CD14-positive monocyte (primary cell): ENCODE results near the gene C22orf23. TPM values are rescaled to one million over a fixed set of nuclear protein-coding genes. Genes with fewer than 3 reads are reported as not detected.
"Not testable (repeated sequence)": the region's sequence is repeated elsewhere in the genome, so short reads cannot be mapped to it uniquely, and the experiment has no call there.

Experiments
- DNase-seq, 3 donors: peaks; one replicate each; pipeline ENCODE4 v3.0.0-alpha.2; 2011 to 2022
- H2AFZ ChIP-seq: 2 replicates; pipeline ENCODE4 v1.6.0; 2012; ENCODE audit warnings: mild to moderate bottlenecking, low read depth, low read length, inconsistent platforms; ENCODE audit not compliant: insufficient read depth, poor library complexity, severe bottlenecking
- H3K27ac ChIP-seq, 2 donors: 1 replicate in 1 of 2; 2 replicates in 1 of 2; pipeline ENCODE4 v1.5.1; 2012 to 2013; ENCODE audit warnings: low read length in 2 of 2, control low read depth in 1 of 2, inconsistent platforms in 1 of 2, low read depth in 1 of 2, mild to moderate bottlenecking in 1 of 2
- H3K27me3 ChIP-seq, 2 donors: one replicate each; pipeline versions ENCODE4 v1.6.0 to v1.6.1; 2011 to 2013; ENCODE audit warnings: low read length in 2 of 2; ENCODE audit not compliant: control insufficient read depth in 2 of 2, insufficient read depth in 2 of 2
- H3K36me3 ChIP-seq, 2 donors: replicated peaks in 1 of 2; 1 replicate in 1 of 2; 2 replicates in 1 of 2; pipeline versions ENCODE4 v1.5.1 to v1.6.1; 2012 to 2013; ENCODE audit warnings: low read length in 2 of 2, control low read depth in 1 of 2, inconsistent platforms in 1 of 2, mild to moderate bottlenecking in 1 of 2; ENCODE audit not compliant: insufficient read depth in 2 of 2, control insufficient read depth in 1 of 2
- H3K4me1 ChIP-seq, 2 donors: 1 replicate in 1 of 2; 2 replicates in 1 of 2; pipeline versions ENCODE4 v1.5.1 to v1.6.1; 2012 to 2013; ENCODE audit warnings: low read length in 2 of 2, control low read depth in 1 of 2, inconsistent platforms in 1 of 2, mild to moderate bottlenecking in 1 of 2, moderate library complexity in 1 of 2; ENCODE audit not compliant: insufficient read depth in 2 of 2, control insufficient read depth in 1 of 2
- H3K4me2 ChIP-seq: replicated peaks from 2 replicates; pipeline ENCODE3; 2012; ENCODE audit warnings: low read length, moderate library complexity, mild to moderate bottlenecking; ENCODE audit not compliant: poor library complexity, severe bottlenecking; ENCODE audit errors: extremely low read depth
- H3K4me3 ChIP-seq, 3 experiments: fragments of 200-600 bp in 1 of 3; sonication (generic) in 1 of 3; replicated peaks in 1 of 3; 1 replicate in 2 of 3; 2 replicates in 1 of 3; pipeline ENCODE4 v1.5.1; 2011 to 2013; ENCODE audit warnings: low read length in 3 of 3, mild to moderate bottlenecking in 3 of 3, control low read depth in 2 of 3, low read depth in 2 of 3, inconsistent platforms in 1 of 3, moderate library complexity in 1 of 3
- H3K79me2 ChIP-seq: 2 replicates; pipeline ENCODE4 v1.6.0; 2012; ENCODE audit warnings: mild to moderate bottlenecking, control low read depth, inconsistent platforms, low read length, moderate library complexity; ENCODE audit not compliant: insufficient read depth
- H3K9ac ChIP-seq: 2 replicates; pipeline ENCODE4 v1.6.0; 2017; ENCODE audit warnings: low read length, mild to moderate bottlenecking; ENCODE audit not compliant: insufficient read depth, poor library complexity, severe bottlenecking
- H3K9me3 ChIP-seq, 2 donors: replicated peaks in 1 of 2; 1 replicate in 1 of 2; 2 replicates in 1 of 2; pipeline versions ENCODE4 v1.5.1 to v1.6.1; 2012 to 2013; ENCODE audit warnings: low read length in 2 of 2, control low read depth in 1 of 2; ENCODE audit not compliant: control insufficient read depth in 1 of 2, insufficient read depth in 1 of 2
- H4K20me1 ChIP-seq: 2 replicates; pipeline ENCODE4 v1.6.0; 2012; ENCODE audit warnings: mild to moderate bottlenecking, low read length, control low read depth, moderate library complexity; ENCODE audit not compliant: insufficient read depth
- H3K27ac Mint-ChIP-seq, 7 donors: one replicate each; pipeline ENCODE4 v1.8.0; 2020; ENCODE audit warnings: mild to moderate bottlenecking in 7 of 7, mixed read lengths in 7 of 7, moderate library complexity in 6 of 7, inconsistent platforms in 2 of 7
- H3K27me3 Mint-ChIP-seq, 3 donors: one replicate each; pipeline ENCODE4 v1.8.0; 2021 to 2022; ENCODE audit warnings: low read depth in 3 of 3, mild to moderate bottlenecking in 3 of 3, mixed read lengths in 3 of 3, moderate library complexity in 3 of 3, inconsistent platforms in 1 of 3
- H3K36me3 Mint-ChIP-seq, 2 donors: one replicate each; pipeline ENCODE4 v1.8.0; 2020; ENCODE audit warnings: mixed read lengths in 2 of 2, inconsistent platforms in 1 of 2, mild to moderate bottlenecking in 1 of 2
- H3K4me1 Mint-ChIP-seq: one replicate; pipeline ENCODE4 v1.8.0; 2020; ENCODE audit warnings: mild to moderate bottlenecking, mixed read lengths
- H3K4me3 Mint-ChIP-seq, 2 donors: one replicate each; pipeline ENCODE4 v1.8.0; 2020; ENCODE audit warnings: mild to moderate bottlenecking in 2 of 2, mixed read lengths in 2 of 2, moderate library complexity in 1 of 2
- H3K9me3 Mint-ChIP-seq, 7 donors: one replicate each; pipeline ENCODE4 v1.8.0; 2020 to 2022; ENCODE audit warnings: mixed read lengths in 7 of 7, mild to moderate bottlenecking in 6 of 7, moderate library complexity in 6 of 7, inconsistent platforms in 2 of 7
- CTCF ChIP-seq: fragments of 200-600 bp; IDR thresholded peaks from one replicate; pipeline ENCODE4 v1.8.0; 2022; ENCODE audit warnings: antibody characterized with exemption, mild to moderate bottlenecking
- WGBS: methylation state at CpG from one replicate; pipeline ENCODE4 v1.1.5; 2013; ENCODE audit warnings: missing lambda C conversion rate; ENCODE audit not compliant: insufficient coverage; 5-methylcytosine and 5-hydroxymethylcytosine counted together
- intact Hi-C, 2 donors: fragments of 100-400 bp; cut with micrococcal nuclease; formaldehyde crosslinking; loops; one replicate each; pipeline versions ENCODE4 v1.15.0 to v1.15.1; 2023
- polyA plus RNA-seq, 3 donors: library from polyadenylated mRNA; depleted of rRNA in 1 of 3; unstranded in 2 of 3; stranded (reverse) in 1 of 3; fragments of 300-500 nt in 2 of 3; fragments of >200 nt in 1 of 3; fragmentation: Illumina TruSeq in 2 of 3; gene quantifications; 1 replicate in 2 of 3; 2 replicates in 1 of 3; pipeline ENCODE4 v1.2.3, GENCODE V29; 2012 to 2021

Gene C22orf23
- polyA plus RNA-seq, 3 donors: not detected

DNA sequence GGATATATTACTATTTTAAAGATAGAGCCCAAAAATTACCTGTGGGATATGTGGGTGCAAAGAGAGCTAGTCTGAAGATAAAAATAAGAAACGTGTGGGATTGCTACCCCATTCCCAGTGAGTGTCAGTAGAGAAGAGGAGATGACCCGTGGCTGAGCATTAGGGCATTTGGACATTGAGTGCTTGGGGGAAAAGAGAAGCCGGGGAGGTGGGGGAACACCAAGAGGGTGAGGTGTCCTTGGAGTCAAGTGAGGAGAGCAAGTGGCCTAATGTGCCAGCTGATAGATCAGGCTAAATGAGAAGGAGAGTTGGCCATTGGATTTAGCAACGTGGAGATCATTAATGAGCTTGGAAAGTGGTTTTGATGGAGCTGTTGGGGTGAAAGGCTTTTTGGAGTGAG, 1.3 kb upstream of the C22orf23 start:
- Histone ChIP-seq H3K27me3 (peaks cover 9 to 14% of the 10 kb centered on the region in 2 donors), H2AFZ (no peak overlapping the region), H3K36me3 (peaks cover 29 to 34% of the 10 kb centered on the region in 2 donors), H4K20me1 (no peaks in the 10 kb centered on the region), H3K79me2 (peaks cover 16% of the 10 kb centered on the region), H3K4me3 (peak overlapping the region in 1 of 3 experiments; percentile 95), H3K4me1 (peaks cover 22 to 23% of the 10 kb centered on the region in 2 donors), H3K9me3 (no peaks in the 10 kb centered on the region), H3K9ac (peak overlapping the region; percentile 91), H3K27ac (no peak overlapping the region), H3K4me2 (peak overlapping the region; percentile 91)
- intact Hi-C loops: loop anchor here (5.0 to 10.0 kb wide), 2 partner anchors 47 to 370 kb away; partner anchors contain the start of gene MICALL1 (in 1 of the 2)
- H3K4me3 Mint-ChIP-seq: peak overlapping the region; percentile 94 to 100
- H3K27ac Mint-ChIP-seq: peak overlapping the region in 3 of 7 donors; percentile 27 to 94 (median 54)
- no peak for DNase-seq
- peaks cover 26% of the 10 kb centered on the region for H3K4me1 Mint-ChIP-seq
- H3K27me3 Mint-ChIP-seq: peaks cover 14 to 24% (median 21%) of the 10 kb centered on the region in 3 donors
- peaks cover 32 to 35% of the 10 kb centered on the region in 2 donors for H3K36me3 Mint-ChIP-seq
- H3K9me3 Mint-ChIP-seq: peaks cover 0 to 3% (median 2%) of the 10 kb centered on the region in 7 donors
- no peak for TF ChIP-seq CTCF
- WGBS: 80% methylated on average over 4 of the region's 4 CpGs

- H3K9ac ChIP-seq: peak overlapping the region; percentile 91
- peak overlapping the region; percentile 91 for H3K4me2 ChIP-seq
- 0% methylated on average over 2 of the region's 13 CpGs for WGBS
- no peak for DNase-seq
- peaks cover 26% of the 10 kb centered on the region for H3K4me1 Mint-ChIP-seq
- H3K27ac Mint-ChIP-seq: peak overlapping the region in 6 of 7 donors; percentile 32 to 99 (median 83)
- intact Hi-C loops: loop anchor here (5.0 to 10.0 kb wide), 2 partner anchors 46 to 372 kb away; partner anchors contain the start of gene MICALL1 (in 1 of the 2)
- H3K79me2 ChIP-seq: peaks cover 16% of the 10 kb centered on the region
- H3K27me3 ChIP-seq: peaks cover 9 to 14% of the 10 kb centered on the region in 2 donors
- peaks cover 15 to 17% of the 10 kb centered on the region in 2 donors for H3K36me3 ChIP-seq
- peak overlapping the region; percentile 63 to 100 (median 95) for H3K4me3 ChIP-seq
- H3K4me3 Mint-ChIP-seq: peak overlapping the region; percentile 94 to 100
- H3K4me1 ChIP-seq: peaks cover 22 to 23% of the 10 kb centered on the region in 2 donors
- H3K27me3 Mint-ChIP-seq: peaks cover 18 to 24% (median 21%) of the 10 kb centered on the region in 3 donors
- peaks cover 18 to 19% of the 10 kb centered on the region in 2 donors for H3K36me3 Mint-ChIP-seq
- H3K9me3 ChIP-seq: no peaks in the 10 kb centered on the region
- H3K27ac ChIP-seq: peak overlapping the region in 1 of 2 donors; percentile 87
- TF ChIP-seq CTCF: no peak
- H2AFZ ChIP-seq: peak overlapping the region; percentile 97
- no peaks in the 10 kb centered on the region for H4K20me1 ChIP-seq
- peaks cover 0 to 2% (median 0%) of the 10 kb centered on the region in 7 donors for H3K9me3 Mint-ChIP-seq
These were observed 352 bp downstream of the C22orf23 start for GRCh38 chr22:37953062-37953436.

- Mint-ChIP-seq H3K4me3 (peak overlapping the region; percentile 94 to 100), H3K36me3 (peaks cover 14 to 15% of the 10 kb centered on the region in 2 donors), H3K27ac (peak overlapping the region in 1 of 7 donors; percentile 99), H3K27me3 (peaks cover 18 to 24% (median 21%) of the 10 kb centered on the region in 3 donors), H3K4me1 (peaks cover 26% of the 10 kb centered on the region)
- not testable (repeated sequence) for DNase-seq, H3K9ac ChIP-seq, H3K9me3 ChIP-seq, H3K9me3 Mint-ChIP-seq, H3K27ac ChIP-seq, H4K20me1 ChIP-seq
- intact Hi-C loops: loop anchor here (5.0 to 10.0 kb wide), 2 partner anchors 45 to 372 kb away; partner anchors contain the start of gene MICALL1 (in 1 of the 2)
- H3K79me2 ChIP-seq: peaks cover 16% of the 10 kb centered on the region
- 7% methylated on average over 13 of the region's 20 CpGs for WGBS
- H3K27me3 ChIP-seq: peaks cover 9 to 14% of the 10 kb centered on the region in 2 donors
- peak overlapping the region; percentile 97 for H2AFZ ChIP-seq
- H3K36me3 ChIP-seq: peaks cover 12 to 13% of the 10 kb centered on the region in 2 donors
- peak overlapping the region; percentile 91 for H3K4me2 ChIP-seq
- H3K4me1 ChIP-seq: peaks cover 22 to 23% of the 10 kb centered on the region in 2 donors
- peak overlapping the region in 2 of 3 experiments; percentile 95 to 100 for H3K4me3 ChIP-seq
These were observed 772 bp downstream of the C22orf23 start for GRCh38 chr22:37952629-37953028.
